GM18868 (cell line): Measurements from ENCODE around the gene REL.
A peak's percentile ranks its signal among the peaks of the same experiment; 100 is the strongest.
"Not testable (repeated sequence)": the region's sequence is repeated elsewhere in the genome, so short reads cannot be mapped to it uniquely, and the experiment has no call there.

Experiments used
- ATAC-seq: cut with Tn5 transposase; IDR thresholded peaks from one replicate; pipeline ENCODE4 v1.9.1; 2021; ENCODE audit warnings: mild to moderate bottlenecking, moderate library complexity; ENCODE audit not compliant: unreplicated experiment

REL gene

DNA sequence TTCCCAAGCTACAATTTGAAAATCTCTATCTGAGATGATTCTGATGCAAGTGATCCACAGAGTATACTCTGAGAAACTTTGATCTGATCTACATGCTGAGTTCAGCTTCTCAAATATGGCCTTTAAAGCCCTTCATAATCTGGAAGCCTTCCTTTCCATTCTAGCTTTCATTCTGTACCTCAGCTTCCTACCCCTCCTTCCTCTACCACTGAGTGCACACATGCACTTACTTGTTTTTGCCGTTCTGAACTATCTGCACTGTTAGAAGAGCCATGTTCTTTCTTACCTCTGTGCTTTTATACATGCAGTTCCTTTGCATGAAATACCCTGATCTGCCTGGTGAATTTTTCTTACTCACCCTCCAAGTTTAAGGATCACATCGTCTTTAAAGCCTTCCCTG, 25.0 kb downstream of the REL start:
- ATAC-seq: no peak

GRCh38 chr2:60907329-60907728, 26.0 kb downstream of the REL start:
- no peak for ATAC-seq

DNA sequence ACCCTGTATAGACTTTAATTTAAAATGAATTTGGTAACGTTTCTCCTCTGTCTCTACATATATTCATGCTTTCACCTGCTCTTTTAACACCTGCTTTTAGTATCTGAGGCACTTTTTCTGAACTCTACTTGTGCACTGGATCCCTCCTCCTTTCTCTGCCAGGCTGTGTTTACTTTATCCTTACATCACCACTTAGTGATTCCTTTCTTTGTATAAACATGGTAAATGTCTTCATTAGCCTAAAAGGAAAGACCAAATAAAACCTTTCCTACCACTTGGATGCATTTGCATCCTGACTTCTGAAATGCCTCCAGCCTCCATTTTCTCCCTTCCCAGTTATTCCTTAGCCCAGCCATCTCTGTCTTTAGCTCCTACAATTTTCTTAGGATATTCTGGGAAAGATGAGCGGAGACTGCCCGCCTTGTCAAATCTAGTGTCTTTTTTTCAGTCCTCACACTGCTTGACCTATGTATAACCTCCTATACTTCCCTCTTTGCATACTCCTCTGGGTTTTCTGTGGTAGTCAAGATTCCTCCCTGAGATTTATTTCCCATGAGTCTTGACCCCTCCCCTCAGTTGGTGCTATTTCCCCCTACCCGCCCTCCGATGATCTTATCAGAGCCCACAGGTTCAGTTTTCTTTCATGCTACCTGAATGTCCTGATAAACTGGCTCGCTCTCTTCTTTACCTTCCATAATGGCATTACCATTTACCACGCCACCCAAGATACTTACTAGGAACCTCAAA, 44.8 kb downstream of the REL start:
- ATAC-seq: no peak

- no peak for ATAC-seq
Observed at GRCh38 chr2:60926741-60927552, 45.6 kb downstream of the REL start.

DNA sequence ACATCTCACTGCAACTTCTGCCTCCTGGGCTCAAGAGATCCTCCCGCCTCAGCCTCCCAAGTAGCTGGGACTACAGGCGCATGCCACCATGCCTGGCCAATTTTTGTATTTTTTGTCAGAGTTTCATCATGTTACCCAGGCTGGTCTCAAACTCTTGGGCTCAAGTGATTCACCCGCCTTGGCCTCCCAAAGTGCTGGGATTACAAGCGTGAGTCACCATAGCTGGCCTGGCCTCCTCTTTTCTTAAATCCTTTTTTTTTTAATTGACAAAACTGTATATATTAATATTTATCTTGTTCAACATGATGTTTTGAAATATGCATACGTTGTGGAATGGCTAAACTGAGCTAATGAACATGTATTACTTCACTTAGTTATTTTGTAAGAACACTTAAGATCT, 50.7 kb downstream of the REL start:
- not testable (repeated sequence) for ATAC-seq

- ATAC-seq: no peak
Observed at GRCh38 chr2:60932954-60933353, 51.6 kb downstream of the REL start.

- no peak for ATAC-seq
Observed at GRCh38 chr2:60934165-60934722, 52.9 kb downstream of the REL start.

DNA sequence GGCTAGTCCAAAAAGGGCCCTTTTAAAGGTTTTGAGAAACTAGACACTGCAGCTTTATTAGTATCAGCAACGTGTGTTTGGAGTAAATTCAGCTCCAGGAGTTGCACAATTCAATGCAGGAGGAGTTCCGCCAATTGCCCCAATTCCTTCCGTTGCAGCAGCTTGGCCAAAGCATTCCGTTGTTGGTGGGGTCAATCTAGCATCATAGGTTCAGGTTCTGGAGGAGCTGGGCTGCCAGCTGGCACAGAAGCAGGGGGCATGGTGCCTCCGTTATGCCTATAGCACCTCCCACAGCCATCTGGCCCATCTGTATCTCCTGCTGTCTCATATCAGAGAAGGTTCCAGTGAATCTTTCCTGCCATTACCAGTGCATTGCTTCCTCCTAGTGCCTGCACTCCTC, 55.4 kb downstream of the REL start:
- ATAC-seq: no peak

- ATAC-seq: no peak
Observed at GRCh38 chr2:60938301-60938700, 56.9 kb downstream of the REL start.

DNA sequence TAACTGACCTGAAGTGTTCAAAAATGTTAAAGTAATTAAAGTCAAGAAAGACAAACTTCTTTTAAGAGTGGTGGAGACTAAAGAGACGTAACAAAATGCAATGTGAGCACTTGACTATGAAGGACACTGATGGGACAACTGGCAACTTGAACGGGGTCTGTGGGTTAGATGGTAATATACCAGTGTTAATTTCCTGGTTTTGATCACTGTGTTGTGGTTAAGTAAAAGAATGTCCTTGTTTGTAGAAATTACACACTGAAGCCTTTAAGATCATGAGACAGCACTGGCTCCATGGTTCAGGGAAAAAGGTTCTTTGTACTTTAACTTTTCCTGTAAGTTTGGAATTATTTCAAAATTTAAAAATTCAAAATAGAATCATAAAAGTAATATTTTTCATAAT, 58.2 kb downstream of the REL start:
- no peak for ATAC-seq

GRCh38 chr2:60945341-60945740, 64.0 kb downstream of the REL start:
- ATAC-seq: no peak

GRCh38 chr2:60947056-60947455, 65.7 kb downstream of the REL start:
- ATAC-seq: no peak

DNA sequence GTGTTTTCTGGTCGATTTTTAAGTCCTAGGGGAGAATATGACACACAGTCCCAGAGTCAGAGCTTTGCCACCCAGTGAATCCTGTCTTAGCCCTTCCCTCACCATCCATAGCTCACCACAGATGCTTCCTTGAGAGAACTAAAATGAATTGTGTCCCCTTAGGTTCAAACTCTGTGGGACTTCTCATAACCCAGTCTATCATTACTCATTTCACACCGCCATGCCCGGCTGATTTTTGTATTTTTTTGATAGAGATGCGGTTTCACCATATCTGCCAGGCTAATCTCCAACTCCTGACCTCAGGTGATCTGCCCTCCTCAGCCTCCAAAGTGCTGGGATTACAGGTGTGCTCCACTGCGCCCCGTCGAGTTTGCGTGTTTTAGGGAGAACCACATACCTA, 66.8 kb downstream of the REL start:
- ATAC-seq: no peak

DNA sequence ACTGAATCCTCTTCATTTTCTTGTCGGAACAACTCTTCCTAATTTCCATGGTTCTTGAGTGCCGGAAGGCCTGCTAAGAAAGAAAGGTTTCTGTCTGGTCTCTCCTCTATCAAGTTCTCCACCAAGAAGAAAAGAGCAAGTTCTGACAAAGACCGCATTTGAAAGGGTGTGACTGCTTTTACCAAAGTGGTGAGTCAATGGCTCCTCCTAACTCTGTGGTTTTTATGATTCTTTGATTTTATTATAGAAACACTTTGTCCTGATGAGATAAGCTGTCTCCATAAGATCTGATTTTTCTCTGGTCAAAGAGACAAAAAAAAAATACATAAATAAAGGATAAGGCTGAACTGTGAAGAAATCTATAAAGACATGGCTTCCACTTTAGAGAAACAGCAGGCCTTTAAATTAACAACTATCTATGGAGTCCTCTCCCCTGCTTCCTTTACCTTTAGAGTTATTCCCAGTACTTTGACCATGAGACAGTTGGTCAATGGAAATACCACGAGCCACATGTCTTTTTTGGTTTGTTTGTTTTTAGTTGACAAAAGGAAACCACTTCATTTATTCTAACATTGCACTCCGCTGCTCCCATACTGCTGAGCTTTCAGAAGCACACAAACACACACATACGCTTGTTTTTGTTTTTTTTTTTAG, 67.7 kb downstream of the REL start:
- ATAC-seq: no peak

DNA sequence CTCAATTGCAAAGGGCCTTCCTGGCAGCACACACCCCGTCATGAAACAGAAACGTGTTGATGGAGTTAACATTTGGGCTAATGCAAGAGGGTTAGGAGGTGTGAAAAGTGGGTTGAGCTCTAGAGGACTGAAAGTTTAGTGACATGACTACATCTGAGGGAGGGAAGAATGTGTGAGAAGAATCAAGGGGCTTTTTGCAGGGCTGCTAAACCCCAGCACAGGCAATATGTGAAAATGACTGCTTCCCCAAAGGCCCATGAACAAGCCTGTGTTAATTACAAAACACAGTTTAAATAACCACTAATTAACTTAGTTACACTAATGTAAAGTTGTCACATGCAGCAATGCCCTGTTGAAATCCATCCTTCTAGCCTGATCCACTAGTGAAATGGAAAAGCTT, 72.8 kb downstream of the REL start:
- ATAC-seq: peak; percentile 77

DNA sequence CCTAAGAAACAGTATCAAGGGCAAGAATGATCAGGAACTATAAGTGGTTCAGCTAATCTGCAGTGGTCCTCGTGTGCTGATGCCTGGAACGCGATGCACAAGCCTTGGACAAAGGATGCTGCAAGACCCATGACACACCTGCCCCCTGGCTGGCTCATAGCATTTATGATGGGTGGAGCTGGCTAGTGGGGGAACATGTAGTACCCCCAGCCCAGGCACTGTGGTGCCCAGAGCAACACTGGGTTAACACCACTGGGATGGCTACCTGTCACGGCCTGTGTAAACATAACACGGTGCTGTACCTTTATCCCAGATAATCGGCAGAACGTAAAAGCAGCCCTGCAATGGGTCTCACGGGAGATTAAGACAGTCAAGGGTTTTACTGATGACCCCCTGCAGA, 75.8 kb downstream of the REL start:
- ATAC-seq: no peak

DNA sequence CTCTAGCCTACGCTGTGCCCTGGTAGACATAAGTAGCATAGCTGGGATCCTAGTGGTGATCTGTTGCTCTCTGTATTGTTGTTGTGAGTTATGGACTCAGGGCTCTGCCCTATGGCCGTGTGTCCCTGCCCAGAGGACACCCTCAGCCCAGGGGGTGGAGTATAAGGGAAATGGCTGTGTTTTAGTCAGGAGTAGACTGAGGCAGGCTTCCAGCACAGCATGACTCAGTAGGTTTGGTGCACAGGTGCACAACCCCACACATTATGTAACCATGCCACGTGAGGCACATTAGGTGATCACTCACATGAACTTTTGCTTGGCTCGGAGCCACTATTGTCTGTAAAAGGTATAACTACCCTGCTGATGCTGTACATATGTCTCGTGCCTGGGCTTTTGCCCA, 76.3 kb downstream of the REL start:
- ATAC-seq: no peak

DNA sequence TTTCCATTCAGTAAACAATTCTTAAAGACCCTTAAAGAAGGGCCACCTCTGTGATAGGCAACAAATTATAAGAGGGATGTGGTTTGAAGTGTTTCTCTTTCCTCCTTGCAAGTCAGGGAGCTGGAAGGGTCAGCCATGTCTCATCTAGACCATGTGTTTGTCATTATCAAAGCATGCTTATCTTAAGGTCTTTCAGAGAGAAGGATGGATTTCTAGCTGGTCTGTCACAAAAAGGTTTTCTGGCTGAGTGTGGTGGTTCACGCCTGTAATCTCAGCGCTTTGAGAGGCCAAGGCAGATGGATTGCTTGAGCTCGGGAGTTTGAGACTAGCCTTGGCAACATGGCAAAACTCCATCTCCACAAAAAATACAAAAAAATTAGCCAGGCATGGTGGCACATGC, 77.0 kb downstream of the REL start:
- ATAC-seq: no peak

DNA sequence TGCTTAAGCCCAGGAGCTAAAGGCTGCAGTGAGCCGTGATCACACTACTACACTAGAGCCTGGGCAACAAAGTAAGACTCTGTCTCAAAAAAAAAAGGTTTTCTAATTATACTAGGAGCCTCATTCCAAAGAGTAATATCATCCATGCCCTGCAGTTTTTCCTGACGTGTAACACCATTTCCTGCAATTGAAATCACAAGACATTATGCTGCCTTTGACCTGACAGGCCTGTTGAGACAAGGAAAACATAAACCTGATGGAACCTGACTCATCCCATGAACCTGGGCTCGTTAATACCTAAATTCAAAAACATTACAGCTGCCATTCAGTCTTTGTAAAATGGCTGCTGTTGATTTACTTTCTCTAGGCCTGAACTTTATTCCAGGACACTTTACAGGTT, 77.4 kb downstream of the REL start:
- no peak for ATAC-seq

DNA sequence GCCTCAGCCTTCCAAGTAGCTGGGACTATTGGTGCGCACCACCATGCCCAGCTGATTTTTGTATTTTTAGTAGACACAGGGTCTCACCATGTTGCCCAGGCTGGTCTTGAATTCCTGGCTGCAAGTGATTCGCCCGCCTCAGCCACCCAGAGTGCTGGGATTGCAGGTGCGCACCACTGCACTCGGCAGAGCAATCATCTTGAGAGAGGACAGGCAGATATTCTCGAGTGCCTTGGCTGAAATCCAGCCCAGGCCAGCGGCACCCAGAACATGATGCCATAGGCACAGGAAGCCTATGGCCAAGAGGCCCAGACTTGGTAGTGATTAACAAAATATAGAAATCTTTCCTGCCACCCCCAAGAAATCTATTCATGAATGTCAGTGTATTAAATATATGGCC, 78.1 kb downstream of the REL start:
- no peak for ATAC-seq

DNA sequence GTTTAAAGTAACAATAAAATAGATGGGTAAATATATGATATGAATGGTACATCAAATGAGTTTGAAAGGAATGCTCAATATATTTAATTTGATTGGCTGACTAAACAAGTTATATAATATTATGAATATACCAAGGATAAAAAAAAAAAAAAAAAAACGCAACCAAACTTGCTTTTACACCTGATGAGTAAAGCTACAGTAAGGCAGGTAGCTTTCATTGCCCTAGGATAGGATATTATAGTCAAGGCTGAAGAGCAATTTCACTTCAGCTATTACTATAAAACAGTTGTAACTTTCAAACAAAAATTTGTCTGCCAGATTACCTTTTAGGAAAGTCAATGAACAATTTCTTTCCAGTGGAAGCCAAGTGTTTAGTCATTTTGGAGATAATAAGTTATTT, 79.3 kb downstream of the REL start:
- no peak for ATAC-seq

DNA sequence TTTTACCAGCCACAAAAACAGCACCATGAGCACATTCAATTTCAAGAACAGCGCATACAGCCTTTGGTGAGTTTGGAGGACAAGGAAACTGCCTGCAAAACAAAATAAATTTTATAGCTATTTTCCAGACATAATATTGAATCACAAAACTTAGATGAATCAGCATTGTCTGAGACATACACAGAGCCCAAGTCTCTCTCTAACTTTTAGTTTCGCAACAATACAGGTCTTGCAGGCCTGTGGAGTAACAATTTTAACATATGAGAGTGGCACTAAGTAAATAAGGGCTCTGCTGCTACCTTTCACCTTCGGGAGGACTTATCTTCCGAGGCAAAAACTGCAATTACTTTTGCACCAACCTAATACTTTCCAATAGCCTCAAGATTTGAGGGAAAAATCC, 80.1 kb downstream of the REL start:
- ATAC-seq: no peak
